Activated naive CD4-positive, alpha-beta T cell treated with anti-CD3 and anti-CD28 coated beads, Interleukin-2, amount 10 ng/mL, durations not matched to agents 7 days and 5 days (primary cell): ENCODE measurements around the gene OR7G2.

Experiments
- CTCF ChIA-PET: fragments of 350-600 bp; sonication (Branson Sonifier 250); formaldehyde crosslinking; loops from one replicate; lab custom pipeline; 2021; ENCODE audit warnings: antibody characterized with exemption; lab: Charles Lee
- DNase-seq: peaks from one replicate; pipeline ENCODE4 v3.0.0-alpha.2; 2020
- H3K27ac Mint-ChIP-seq: one replicate; pipeline ENCODE4 v1.8.0; 2021; ENCODE audit warnings: mild to moderate bottlenecking, moderate library complexity, mixed read lengths
- H3K27me3 Mint-ChIP-seq: one replicate; pipeline ENCODE4 v1.8.0; 2021; ENCODE audit warnings: mild to moderate bottlenecking, mixed read lengths
- H3K36me3 Mint-ChIP-seq: one replicate; pipeline ENCODE4 v1.8.0; 2021; ENCODE audit warnings: mixed read lengths
- H3K4me1 Mint-ChIP-seq: one replicate; pipeline ENCODE4 v1.8.0; 2021; ENCODE audit warnings: mixed read lengths
- H3K4me3 Mint-ChIP-seq: one replicate; pipeline ENCODE4 v1.8.0; 2021; ENCODE audit warnings: mild to moderate bottlenecking, moderate library complexity, mixed read lengths
- H3K9me3 Mint-ChIP-seq: one replicate; pipeline ENCODE4 v1.8.0; 2021; ENCODE audit warnings: mixed read lengths

The OR7G2 gene

DNA sequence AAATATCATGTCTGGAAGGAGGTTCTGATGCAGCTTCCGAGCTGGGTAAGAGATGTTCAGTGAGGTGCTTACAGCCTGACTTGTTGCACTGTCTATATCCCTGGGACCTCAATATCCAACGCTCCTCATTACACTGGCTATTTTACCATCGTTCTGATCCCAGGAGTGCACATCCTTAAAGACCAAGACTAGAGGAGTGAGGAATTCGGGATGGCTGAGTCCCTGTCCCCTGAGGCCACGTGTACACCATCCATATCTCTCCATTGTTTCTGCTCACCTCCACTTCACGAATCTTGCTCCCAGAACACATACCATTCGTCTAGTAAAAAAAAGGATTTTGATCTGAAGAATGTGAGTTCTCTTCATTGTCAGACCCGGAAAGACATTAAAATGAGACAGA, at the start of gene OR7G2:
Gene OR7G2 (minus strand): TSS at position 101 of the 400 bp plus-strand sequence. CDS start 4,232 bp downstream, outside the sequence.
- Mint-ChIP-seq H3K36me3 (no peaks in the 10 kb centered on the region), H3K4me3 (no peak within 1 kb of the TSS), H3K27ac (no peak within 1 kb of the TSS), H3K27me3 (no peaks in the 10 kb centered on the region), H3K4me1 (no peaks in the 10 kb centered on the region), H3K9me3 (no peaks in the 10 kb centered on the region)
- CTCF ChIA-PET: no interaction called here
- DNase-seq: no peak

DNA sequence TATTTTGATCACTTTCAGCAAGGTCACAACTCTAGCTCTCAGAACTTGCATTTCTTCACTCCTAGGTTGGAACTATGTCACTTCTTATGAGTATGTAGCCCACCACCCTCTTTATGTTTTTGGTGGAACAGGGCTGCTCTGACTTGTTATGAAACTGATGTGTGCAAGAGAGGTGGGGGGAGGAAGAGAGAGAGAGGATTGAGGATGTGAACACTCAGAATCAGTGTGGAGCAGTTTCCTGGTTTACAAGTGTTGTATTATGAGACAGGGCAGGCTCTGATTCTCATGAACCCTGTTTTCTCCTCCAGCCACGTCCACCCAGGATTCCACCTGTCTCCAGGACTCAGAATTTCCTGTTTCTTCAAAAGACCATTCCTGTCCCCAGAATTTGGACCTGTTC, 49.0 kb upstream of the OR7G2 start:
- H3K27ac Mint-ChIP-seq: no peak overlapping the region
- CTCF ChIA-PET: no interaction called here
- H3K36me3 Mint-ChIP-seq: peaks cover 97% of the 10 kb centered on the region
- H3K4me1 Mint-ChIP-seq: peaks cover under 1% of the 10 kb centered on the region
- peaks cover 79% of the 10 kb centered on the region for H3K9me3 Mint-ChIP-seq
- no peaks in the 10 kb centered on the region for H3K27me3 Mint-ChIP-seq
- no peak for DNase-seq
- H3K4me3 Mint-ChIP-seq: no peak overlapping the region

DNA sequence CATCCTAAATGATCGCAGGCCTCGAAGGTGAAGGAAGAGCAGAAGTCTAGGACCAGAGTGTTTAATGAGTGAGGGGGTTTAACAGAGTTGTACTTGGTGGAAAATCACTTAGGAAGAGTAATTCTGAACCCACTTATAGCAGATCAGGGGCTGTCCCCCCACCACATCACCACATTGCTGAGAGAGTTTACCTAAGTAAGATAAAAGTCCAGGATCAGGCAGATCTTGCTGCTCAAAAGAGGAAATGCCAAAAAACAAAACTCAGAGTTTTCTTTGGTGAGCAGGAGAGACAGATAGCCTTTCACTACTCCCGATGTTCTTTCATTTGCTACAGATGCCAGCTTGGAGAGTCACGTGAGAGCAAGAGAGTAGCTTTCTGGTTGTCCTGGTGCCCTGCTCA, 48.3 kb upstream of the OR7G2 start:
- Mint-ChIP-seq H3K27ac (no peak overlapping the region), H3K4me3 (no peak overlapping the region), H3K9me3 (peaks cover 79% of the 10 kb centered on the region), H3K36me3 (peaks cover 97% of the 10 kb centered on the region), H3K27me3 (no peaks in the 10 kb centered on the region), H3K4me1 (peaks cover 2% of the 10 kb centered on the region)
- DNase-seq: no peak
- CTCF ChIA-PET: no interaction called here

DNA sequence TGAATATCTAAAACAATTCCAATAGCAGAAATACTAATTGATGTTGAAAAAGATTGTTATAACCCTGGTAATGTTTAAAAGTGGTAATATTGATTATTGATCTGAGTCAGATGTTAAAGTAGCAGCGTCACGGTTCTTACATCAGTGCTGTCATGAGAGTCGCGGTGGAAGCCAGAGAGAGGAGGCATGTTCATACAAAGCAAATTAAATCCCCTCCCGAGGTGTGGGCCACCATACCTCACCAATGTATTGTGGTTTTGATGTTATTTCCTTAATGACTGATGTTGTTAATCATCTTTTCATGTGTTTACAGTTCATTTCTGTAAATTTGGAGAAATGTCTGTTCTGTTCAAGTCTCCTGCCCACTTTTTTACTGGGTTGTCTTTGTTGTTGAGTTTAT, 44.1 kb upstream of the OR7G2 start:
- CTCF ChIA-PET: no interaction called here
- DNase-seq: no peak
- H3K9me3 Mint-ChIP-seq: peaks cover 87% of the 10 kb centered on the region
- H3K27me3 Mint-ChIP-seq: no peaks in the 10 kb centered on the region
- peaks cover 2% of the 10 kb centered on the region for H3K4me1 Mint-ChIP-seq
- H3K27ac Mint-ChIP-seq: no peak overlapping the region
- no peak overlapping the region for H3K4me3 Mint-ChIP-seq
- peaks cover 96% of the 10 kb centered on the region for H3K36me3 Mint-ChIP-seq

DNA sequence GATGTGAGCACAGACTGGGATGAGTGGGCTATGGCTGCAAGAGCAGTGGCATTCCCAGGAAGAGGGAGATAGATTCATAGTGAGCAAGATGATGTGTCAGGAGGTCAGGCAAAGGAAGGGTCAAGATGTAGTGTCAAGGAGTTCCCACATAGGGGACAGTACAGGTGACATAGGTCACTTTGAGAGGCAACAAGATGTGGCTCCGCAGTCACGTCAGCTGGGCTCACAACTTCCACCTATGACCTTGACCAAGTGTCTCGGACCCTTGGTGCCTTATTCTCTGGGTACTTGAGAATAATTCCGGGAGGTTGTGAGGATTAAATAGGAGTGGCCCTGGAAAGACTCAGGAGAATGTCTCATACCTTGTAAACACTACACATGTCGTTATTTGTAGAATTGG, 43.4 kb upstream of the OR7G2 start:
- CTCF ChIA-PET: no interaction called here
- no peak overlapping the region for H3K4me3 Mint-ChIP-seq
- no peak overlapping the region for H3K27ac Mint-ChIP-seq
- peaks cover 2% of the 10 kb centered on the region for H3K4me1 Mint-ChIP-seq
- H3K9me3 Mint-ChIP-seq: peaks cover 84% of the 10 kb centered on the region
- H3K36me3 Mint-ChIP-seq: peaks cover 93% of the 10 kb centered on the region
- no peaks in the 10 kb centered on the region for H3K27me3 Mint-ChIP-seq
- no peak for DNase-seq

DNA sequence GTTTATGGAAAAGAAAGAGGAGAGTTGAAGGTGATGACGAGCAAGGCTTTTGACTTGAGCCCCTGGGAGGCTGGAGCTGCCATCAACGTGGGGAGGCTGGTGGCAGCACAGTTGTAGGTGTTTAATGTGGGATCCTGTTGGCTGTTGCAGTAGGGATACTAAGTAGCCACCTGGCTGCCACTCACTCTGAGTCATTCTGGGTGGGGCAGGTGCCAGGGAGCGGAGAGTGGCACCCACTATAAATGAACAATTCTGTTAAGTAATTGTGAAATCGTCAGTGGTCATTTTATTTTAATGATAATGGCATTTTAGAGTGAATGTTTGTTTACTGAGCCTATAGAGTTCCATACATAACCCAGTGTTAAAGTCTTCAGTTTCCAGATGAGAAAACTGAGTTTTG, 42.7 kb upstream of the OR7G2 start:
- peaks cover 93% of the 10 kb centered on the region for H3K36me3 Mint-ChIP-seq
- H3K4me3 Mint-ChIP-seq: no peak overlapping the region
- no peaks in the 10 kb centered on the region for H3K27me3 Mint-ChIP-seq
- peaks cover 84% of the 10 kb centered on the region for H3K9me3 Mint-ChIP-seq
- no peak for DNase-seq
- CTCF ChIA-PET: no interaction called here
- H3K4me1 Mint-ChIP-seq: peaks cover 2% of the 10 kb centered on the region
- no peak overlapping the region for H3K27ac Mint-ChIP-seq

DNA sequence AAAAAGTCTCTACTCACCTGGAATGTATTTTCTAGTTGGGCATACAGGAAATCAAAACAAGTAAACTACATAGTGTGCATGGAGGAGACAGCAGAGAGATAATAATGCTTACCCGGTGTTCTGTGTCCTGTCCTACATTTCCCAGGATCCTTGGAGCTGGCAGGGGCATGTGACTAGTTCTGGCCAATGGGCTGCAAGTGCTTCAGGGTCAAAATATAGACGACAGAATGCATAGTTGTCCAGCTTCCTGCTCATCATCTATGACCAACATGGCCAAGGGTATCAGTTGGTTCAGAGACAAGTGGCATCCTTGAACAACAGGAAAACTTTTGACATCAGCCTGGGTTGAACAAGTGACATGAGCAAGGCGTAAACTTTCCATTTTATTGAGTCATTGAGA, 41.4 kb upstream of the OR7G2 start:
- Mint-ChIP-seq H3K9me3 (peaks cover 81% of the 10 kb centered on the region), H3K27me3 (no peaks in the 10 kb centered on the region), H3K4me3 (no peak overlapping the region), H3K27ac (peak overlapping the region; percentile 60), H3K36me3 (peaks cover 92% of the 10 kb centered on the region), H3K4me1 (peaks cover 2% of the 10 kb centered on the region)
- DNase-seq: no peak
- CTCF ChIA-PET: no interaction called here

DNA sequence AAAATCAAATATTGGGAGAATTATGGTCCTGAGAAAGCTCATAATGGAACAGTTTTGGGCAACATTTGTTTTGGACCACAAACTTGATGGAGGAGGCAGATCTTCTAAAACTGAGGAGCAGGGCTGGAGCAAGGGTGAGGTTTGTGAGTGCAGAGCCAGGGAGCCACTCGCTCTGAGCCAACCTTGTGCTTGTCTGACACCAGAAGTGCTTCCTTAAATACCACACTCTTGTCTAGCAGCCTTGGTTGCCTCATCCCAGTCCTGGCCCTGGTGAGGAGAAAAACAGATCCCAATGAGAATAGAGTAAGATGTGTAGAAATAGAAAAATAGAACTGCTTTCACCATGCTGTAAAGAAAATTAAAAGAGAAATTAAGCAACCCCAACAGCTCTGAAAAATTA, 39.6 kb upstream of the OR7G2 start:
- H3K4me1 Mint-ChIP-seq: peaks cover 12% of the 10 kb centered on the region
- H3K4me3 Mint-ChIP-seq: no peak overlapping the region
- H3K36me3 Mint-ChIP-seq: peaks cover 90% of the 10 kb centered on the region
- no peaks in the 10 kb centered on the region for H3K27me3 Mint-ChIP-seq
- no peak for DNase-seq
- H3K27ac Mint-ChIP-seq: no peak overlapping the region
- peaks cover 73% of the 10 kb centered on the region for H3K9me3 Mint-ChIP-seq
- CTCF ChIA-PET: no interaction called here

DNA sequence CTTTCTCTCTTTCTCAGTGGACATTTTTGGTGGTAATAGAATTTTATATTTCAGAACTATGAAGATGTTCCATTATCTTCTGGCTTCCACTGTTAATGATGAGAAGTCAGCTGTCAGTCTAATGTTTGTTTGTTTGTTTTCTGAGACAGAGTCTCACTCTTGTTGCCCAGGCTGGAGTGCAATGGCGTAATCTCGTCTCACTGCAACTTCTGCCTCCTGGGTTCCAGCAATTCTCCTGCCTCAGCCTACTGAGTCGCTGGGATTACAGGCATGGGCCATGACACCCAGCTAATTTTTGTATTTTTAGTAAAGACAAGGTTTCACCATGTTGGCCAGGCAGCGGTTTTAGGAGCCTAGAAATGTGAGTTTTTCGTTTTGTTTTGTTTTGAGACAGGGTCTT, 37.6 kb upstream of the OR7G2 start:
- DNase-seq: no peak
- CTCF ChIA-PET: no interaction called here
- no peaks in the 10 kb centered on the region for H3K27me3 Mint-ChIP-seq
- peaks cover 55% of the 10 kb centered on the region for H3K9me3 Mint-ChIP-seq
- peaks cover 25% of the 10 kb centered on the region for H3K4me1 Mint-ChIP-seq
- H3K27ac Mint-ChIP-seq: no peak overlapping the region
- peaks cover 81% of the 10 kb centered on the region for H3K36me3 Mint-ChIP-seq
- no peak overlapping the region for H3K4me3 Mint-ChIP-seq

DNA sequence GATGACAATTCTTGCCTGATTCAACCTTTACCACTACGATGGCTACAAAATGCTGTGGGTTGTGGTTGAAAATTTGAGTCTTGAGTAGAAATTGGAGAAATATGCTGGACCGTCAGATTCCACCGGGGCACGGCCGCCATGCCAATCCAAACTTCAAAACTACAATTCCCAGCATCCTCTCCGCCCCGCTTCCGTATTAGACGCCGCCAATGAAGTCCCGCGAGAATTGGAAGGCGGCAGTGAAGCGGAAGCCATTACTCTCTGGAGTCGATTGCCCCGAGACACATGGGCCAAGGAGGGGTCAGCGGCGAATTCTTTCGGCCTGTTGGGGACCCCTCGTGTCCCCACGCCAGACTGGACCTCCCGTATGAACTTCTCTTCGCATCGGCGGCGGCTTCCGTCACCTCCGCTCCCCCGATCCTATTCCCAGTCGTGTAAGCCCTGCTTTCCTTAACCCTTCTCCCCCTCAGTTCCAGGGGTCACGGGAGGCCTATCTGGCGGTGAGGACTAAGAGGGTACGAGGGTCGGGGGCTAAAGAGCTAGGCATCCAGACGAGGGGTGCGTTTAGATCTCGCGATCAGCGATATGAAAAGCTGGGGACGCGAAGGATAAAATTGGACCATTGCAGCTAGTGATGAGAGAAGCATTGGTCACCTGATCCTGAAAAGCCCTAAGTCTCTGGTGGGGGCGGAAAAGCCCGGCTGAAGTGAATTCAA, 33.0 kb upstream of the OR7G2 start, which contains the start of gene ZNF317:
Gene ZNF317 (plus strand): TSS at position 239 of the 716 bp plus-strand sequence. CDS start 15,620 bp downstream, outside the sequence.
- DNase-seq: peak; percentile 96
- CTCF ChIA-PET: no interaction called here
- Mint-ChIP-seq H3K27me3 (no peaks in the 10 kb centered on the region), H3K4me3 (peak within 1 kb of the TSS; percentile 96), H3K36me3 (peaks cover 40% of the 10 kb centered on the region), H3K27ac (peak within 1 kb of the TSS; percentile 92), H3K9me3 (peaks cover 19% of the 10 kb centered on the region), H3K4me1 (peaks cover 33% of the 10 kb centered on the region)

DNA sequence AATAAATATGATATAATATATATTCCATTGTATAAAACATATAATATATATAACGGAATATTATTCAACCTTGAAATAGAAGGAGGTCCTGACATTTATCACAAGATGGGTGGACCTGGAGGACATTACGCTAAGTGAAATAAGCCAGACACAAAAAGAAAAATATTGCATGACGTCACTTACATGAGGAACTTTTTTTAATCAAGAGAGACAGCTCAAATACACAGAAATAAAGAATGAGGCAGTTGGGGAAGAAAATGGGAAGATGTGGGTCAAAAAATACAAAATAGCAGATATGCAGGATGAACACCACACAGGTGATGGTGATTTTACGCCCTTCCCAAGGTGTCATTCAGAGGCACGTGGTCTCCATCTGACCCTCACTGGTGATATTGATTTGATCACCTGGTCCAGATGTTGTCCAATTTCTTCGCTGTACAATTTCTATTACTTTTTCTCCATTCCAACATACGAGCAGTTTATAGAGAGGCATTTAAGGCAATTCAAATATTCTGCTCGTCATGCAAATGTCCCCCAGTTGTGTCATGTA, 32.4 kb upstream of the OR7G2 start:
- H3K27ac Mint-ChIP-seq: peak overlapping the region; percentile 92
- peak overlapping the region; percentile 96 for H3K4me3 Mint-ChIP-seq
- peaks cover 33% of the 10 kb centered on the region for H3K4me1 Mint-ChIP-seq
- CTCF ChIA-PET: no interaction called here
- no peak for DNase-seq
- peaks cover 34% of the 10 kb centered on the region for H3K36me3 Mint-ChIP-seq
- H3K27me3 Mint-ChIP-seq: no peaks in the 10 kb centered on the region
- peaks cover 13% of the 10 kb centered on the region for H3K9me3 Mint-ChIP-seq

DNA sequence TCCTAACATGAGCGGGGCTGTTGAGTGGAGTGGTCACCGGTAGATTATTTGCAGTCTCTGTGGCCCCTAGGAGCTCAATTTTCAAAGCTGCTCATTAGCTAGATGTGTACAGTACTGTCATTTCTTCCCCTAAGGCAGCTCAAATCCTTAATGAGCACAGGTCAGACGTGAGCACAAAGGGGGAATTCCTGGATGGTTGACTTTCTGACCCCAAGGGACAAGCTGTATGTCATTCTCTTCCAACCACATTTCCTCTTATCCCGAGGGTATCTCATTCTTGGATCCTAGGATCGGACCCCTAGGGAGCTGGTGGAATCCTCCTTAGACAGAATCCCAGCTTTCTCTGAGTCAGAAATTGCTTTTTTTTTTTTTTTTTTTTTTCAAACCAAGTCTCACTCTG, 25.1 kb upstream of the OR7G2 start:
- H3K4me1 Mint-ChIP-seq: peaks cover 14% of the 10 kb centered on the region
- no peak overlapping the region for H3K4me3 Mint-ChIP-seq
- H3K9me3 Mint-ChIP-seq: no peaks in the 10 kb centered on the region
- no peak for DNase-seq
- CTCF ChIA-PET: no interaction called here
- no peaks in the 10 kb centered on the region for H3K36me3 Mint-ChIP-seq
- peaks cover 1% of the 10 kb centered on the region for H3K27me3 Mint-ChIP-seq
- H3K27ac Mint-ChIP-seq: no peak overlapping the region

DNA sequence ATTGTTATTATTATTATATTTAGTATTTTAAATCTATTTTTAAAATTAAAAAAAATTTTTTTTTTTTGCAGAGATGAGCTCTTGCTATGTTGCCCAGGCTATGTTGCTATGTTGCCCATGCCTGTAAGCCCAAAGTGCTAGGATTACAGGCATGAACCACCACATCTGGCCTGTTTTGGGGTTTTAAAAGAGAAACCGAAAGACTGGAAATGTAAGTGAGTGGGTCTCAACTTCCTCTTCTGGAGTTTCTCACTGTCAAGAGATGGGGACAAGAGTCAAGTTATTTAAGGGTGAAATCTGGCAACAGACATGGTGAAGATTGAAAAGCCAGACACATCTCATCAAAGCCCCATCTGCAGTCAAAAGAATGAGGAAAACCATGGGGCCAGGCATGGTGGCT, 23.7 kb upstream of the OR7G2 start:
- Mint-ChIP-seq H3K4me1 (peaks cover 10% of the 10 kb centered on the region), H3K27ac (no peak overlapping the region), H3K4me3 (no peak overlapping the region), H3K36me3 (no peaks in the 10 kb centered on the region), H3K27me3 (peaks cover 8% of the 10 kb centered on the region), H3K9me3 (no peaks in the 10 kb centered on the region)
- DNase-seq: no peak
- CTCF ChIA-PET: no interaction called here

DNA sequence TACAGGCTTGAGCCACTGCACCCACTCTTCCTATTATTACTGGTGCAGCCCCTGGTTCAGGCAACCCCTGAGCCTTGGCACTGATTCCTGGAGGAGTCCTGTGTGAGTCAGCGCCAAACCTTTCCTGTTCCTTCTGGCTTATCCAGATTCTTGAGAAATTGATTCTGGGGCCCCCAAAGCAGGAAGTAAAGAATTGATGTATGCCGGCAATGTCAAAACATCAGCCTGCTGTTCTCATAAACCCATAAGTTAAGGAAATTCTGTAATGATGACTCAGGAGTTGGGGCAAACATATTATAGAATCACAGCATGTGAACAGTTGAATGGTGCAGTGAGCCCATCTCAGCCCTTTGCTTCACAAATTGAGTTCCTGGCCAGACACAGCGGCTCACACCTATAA, 20.9 kb upstream of the OR7G2 start:
- Mint-ChIP-seq H3K4me1 (peaks cover 10% of the 10 kb centered on the region), H3K27me3 (peaks cover 8% of the 10 kb centered on the region), H3K4me3 (no peak overlapping the region), H3K27ac (no peak overlapping the region), H3K9me3 (no peaks in the 10 kb centered on the region), H3K36me3 (no peaks in the 10 kb centered on the region)
- no peak for DNase-seq
- CTCF ChIA-PET: no interaction called here

DNA sequence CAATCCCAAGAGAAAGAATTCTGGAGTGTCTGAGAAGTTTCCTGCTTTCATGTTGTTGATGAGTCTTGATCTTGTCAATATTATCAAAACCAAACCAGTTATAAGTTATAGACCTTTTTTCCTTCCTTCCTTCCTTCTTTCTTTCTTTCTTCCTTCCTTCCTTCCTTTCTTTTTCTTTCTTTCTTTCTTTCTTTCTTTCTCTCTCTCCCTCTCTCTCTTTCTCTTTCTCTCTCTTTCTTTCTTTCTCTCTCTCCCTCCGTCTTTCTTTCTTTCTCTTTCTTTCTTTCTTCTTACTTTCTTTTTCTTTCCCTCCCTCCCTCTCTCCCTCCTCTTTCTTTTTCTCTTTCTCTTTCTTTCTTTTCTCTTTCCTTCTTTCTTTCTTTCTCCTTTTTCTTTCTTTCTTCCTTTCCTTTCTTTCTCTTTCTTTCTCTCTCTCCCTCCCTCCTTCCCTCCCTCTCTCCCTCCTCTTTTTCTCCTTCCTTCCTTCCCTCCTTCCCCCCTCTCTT, 19.7 kb upstream of the OR7G2 start, which contains the start of gene OR7G3:
Gene OR7G3 (minus strand): TSS at position 51 of the 506 bp plus-strand sequence. CDS start 0 bp downstream, at position 51.
- peaks cover 10% of the 10 kb centered on the region for H3K4me1 Mint-ChIP-seq
- H3K9me3 Mint-ChIP-seq: no peaks in the 10 kb centered on the region
- no peak for DNase-seq
- peaks cover 8% of the 10 kb centered on the region for H3K27me3 Mint-ChIP-seq
- no peak within 1 kb of the TSS for H3K27ac Mint-ChIP-seq
- no peak within 1 kb of the TSS for H3K4me3 Mint-ChIP-seq
- no peaks in the 10 kb centered on the region for H3K36me3 Mint-ChIP-seq
- CTCF ChIA-PET: no interaction called here
